NAMALWA (cell line): ENCODE data around the gene HIGD1A.

ENCODE experiments used
- DNase-seq: peaks from one replicate; pipeline ENCODE4 v3.0.0-alpha.2; 2015; ENCODE audit warnings: low spot score

Gene HIGD1A

GRCh38 chr3:42753757-42754156, 50.5 kb downstream of the HIGD1A start:
- DNase-seq = no peak

DNA sequence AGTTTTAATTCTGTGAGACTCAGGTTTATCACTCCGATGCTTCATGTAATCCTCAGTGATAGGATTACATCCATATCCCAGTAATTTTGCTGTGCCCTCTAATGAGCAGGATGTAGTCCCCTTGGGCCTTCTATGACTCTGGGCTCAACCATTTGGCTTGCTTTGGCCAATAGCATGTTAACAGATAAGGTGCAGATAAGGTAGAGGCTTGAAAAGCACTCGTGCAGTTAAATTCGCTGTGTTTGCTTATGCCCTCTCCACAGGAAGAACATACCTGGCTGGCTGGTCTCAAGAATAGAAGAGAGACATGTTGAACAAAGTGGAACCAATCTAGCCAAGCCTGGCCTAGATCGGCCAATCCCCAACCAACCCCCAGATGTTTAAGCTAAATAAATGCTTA, 51.3 kb downstream of the HIGD1A start:
- DNase-seq = no peak

GRCh38 chr3:42752441-42752840, 51.8 kb downstream of the HIGD1A start:
- DNase-seq = no peak

DNA sequence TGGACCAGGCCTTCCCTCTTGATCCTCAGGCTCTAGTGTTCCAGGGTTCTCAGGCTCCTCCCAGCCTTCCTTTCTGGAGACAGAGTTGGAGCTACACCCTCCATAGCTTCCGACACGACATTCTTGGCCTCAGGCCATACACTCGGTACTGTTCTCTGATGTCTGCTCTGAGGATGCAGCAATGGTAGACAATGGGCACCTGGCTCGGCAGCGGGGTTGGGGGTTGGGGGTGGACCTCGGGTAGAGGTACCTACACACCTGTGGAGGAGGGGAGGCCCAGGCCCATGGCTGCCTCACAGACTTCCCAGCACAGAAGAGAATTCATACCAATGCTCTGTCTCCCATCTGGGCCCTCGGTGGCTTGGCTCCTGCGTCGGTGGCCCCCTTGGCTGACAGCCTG, 52.7 kb downstream of the HIGD1A start:
- no peak for DNase-seq

DNA sequence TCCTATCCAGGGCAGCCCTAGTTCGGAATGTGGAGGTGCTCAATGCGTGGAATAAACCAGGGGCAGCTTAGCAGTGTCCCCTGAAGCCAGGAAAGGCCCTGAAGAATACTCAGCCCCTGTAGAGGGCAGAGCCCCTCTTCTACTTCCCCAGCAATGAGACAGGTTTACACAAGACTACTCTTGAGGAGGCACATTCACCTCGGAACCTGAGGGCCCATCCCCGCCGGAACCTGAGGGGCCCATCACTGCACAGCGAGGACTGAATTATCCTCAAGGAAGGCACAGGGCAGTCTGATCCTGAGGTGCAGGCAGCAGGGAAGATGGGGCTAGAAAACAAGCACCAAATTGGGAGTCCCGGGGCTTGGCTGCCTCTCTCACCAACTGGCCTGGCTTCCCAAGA, 53.5 kb downstream of the HIGD1A start:
- no peak for DNase-seq

- DNase-seq = peak; percentile 20
These were observed 54.5 kb downstream of the HIGD1A start for GRCh38 chr3:42749753-42750231.

- DNase-seq = no peak
These were observed 55.1 kb downstream of the HIGD1A start for GRCh38 chr3:42749025-42749752.

- no peak for DNase-seq
These were observed 56.7 kb downstream of the HIGD1A start for GRCh38 chr3:42747581-42747980.

- no peak for DNase-seq
These were observed 57.5 kb downstream of the HIGD1A start for GRCh38 chr3:42746455-42747450.

- DNase-seq = no peak
These were observed 58.4 kb downstream of the HIGD1A start for GRCh38 chr3:42745776-42746454.

- DNase-seq = no peak
These were observed 59.0 kb downstream of the HIGD1A start for GRCh38 chr3:42745291-42745745.

DNA sequence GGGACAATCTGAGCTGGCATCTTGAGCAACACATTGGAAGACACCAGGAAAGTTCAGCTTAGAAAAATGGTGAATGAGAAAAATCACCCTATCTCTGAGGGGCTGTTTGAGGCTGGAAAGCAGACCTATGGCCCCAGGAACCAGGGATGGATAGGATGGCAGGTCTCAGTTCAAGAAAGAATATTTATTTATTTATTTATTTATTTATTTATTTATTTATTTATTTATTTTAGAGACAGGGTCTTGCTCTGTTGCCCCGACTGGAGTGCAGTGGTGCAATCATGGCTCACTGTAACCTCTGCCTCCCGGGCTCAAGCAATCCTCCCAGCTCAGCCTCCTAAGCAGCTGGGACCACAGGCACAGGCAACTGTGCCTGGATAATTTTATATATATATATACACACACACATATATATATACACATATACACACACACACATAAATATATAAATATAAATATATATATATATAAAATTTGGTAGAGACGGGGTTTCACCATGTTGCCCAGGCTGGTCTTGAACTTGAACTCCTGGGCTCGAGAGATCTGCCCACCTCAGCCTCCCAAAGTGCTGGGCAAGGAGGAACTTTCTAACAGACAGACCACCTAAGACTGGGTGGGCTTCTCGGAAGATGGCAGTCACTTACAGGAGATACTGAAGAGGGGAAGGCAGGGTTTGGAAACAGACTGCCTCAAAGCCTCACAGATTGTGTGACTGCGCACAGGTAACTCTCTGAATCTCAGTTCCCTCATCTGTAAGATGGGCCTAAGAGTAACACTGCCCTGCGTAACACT, 60.9 kb downstream of the HIGD1A start:
- no peak for DNase-seq

DNA sequence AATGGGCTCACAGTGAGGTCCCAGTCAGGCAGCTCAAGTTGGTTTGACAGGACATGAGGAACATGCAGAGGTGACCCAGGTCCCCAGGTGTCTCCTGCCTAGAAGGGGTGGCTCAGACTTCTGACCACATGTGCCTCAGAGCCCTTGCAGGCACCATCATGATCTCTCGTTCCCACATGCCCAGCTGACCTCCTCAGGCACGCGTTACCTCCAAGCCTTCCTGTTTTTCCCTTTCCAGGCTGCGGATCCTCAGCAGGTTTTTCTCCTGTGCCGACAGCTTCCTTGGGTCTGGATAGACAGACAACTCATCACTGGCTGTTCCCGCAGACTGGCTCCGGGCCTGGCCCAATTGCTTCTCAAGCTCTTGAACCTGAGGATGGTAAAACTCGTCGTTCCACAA, 61.6 kb downstream of the HIGD1A start:
- DNase-seq = no peak

- DNase-seq = no peak
These were observed 62.0 kb downstream of the HIGD1A start for GRCh38 chr3:42742259-42742658.

DNA sequence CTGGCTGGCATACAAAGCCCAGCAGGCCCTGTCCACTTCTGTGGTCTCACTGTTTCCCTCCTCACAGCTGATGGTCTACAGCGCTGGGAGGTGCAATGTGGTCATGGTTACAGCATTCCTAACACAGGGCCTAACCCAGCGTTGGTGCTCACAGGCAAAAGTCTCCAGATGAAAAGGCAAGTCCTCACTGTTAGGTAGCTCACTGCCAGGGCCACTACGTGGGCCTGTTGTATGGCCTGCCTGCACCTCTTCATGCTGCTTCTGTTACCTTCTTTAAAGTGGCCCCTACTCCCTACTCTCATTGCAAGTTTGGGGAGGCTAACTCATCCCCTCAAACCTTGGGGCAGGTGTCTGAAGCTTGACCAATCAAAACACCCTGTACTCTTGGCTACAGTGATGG, 62.5 kb downstream of the HIGD1A start:
- no peak for DNase-seq

DNA sequence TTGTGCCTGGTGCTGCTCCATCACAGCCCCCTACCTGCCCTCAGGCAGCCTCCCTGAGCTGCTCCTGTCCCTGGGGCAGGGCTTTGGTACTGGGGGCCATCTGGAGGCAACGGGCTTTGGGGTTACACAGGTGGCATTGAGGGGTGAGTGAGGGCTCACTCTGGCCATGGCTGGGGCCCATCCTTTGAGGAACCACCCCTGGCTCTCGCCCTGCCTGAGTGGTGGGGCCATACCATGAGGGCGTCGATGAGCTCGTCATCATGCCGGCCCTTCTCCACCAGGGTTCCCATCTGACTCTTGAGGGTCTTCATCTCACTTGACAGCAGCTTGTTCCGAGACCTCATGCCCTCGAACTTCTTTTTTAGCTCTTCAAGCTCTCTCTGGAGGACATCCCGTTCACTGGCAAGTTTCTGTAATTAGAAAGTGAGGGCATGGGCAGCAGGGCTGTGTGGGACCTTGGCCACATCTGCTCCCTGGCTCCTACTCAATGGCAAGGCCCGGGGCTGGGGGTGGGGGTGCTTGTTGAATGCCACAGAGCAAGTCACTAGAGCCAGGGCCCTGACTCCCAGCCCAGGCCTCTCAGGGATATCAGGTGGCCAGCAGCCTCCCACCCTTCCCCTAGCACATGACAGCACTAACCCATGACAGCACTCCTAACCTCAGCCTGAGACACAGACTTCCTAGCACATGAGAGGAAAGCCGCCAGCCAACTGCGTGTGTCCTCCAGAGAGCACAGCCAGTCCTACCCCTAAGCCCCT, 64.7 kb downstream of the HIGD1A start:
- DNase-seq = no peak

DNA sequence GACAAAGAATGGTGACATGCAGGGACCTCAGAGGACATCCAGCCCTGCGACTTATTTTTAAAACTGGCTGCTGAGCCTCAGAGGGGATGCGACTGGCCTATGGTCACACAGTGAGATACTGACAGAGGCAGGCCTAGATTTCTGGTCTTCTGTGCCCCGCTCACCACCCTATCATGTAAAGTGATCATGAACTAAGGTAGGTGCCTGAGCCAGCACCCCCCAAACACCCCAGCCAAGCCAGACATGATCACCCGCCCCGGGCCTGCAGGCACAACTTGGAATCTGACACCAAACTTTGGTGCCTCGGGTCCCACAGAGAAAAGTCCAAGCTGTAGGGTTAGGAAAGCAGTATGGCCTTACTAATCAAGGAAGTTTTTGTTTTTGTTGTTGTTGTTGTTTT, 67.8 kb downstream of the HIGD1A start:
- no peak for DNase-seq

- DNase-seq = no peak
These were observed 68.2 kb downstream of the HIGD1A start for GRCh38 chr3:42736081-42736480.

DNA sequence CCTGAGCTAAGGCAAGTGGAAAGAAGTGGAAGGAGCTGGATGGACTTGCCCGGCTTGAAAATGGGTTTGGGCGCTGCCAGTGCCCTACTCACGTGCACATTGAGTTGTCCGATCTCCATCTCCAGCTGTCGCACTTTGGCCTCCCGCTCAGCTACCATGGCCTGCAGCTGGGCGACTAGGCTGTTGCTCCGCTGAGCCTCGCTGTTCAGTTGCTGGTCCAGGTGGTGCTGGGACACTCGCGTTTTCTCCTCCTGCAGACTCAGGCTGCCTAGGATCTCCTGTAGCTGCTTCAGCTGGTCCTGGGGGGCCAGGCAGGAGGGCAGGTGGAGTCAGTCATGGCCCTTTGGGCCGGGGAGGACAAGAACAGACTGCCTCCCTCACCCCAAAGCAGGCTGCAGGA, 68.7 kb downstream of the HIGD1A start:
- DNase-seq = no peak

DNA sequence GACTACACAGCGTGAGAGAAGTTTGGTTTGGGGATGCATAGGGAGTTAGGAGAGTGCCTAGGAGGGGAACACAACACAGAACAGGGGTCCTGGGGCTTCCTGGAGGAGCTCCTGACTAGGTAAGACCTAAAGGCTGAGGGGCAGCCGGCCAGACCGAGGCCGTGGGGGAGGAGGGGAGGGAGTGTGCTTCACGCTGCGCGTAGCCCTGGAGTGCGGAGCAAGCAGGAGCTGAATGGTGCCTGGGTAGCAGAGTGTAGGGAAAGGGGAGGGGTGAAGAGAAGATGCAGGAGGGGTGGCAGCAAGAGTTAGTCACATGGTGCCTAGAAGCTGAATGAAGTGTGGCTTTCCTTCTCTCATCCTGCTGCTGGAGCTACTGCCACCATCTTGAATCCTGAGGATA, 69.3 kb downstream of the HIGD1A start:
- DNase-seq = no peak
